SU-DHL-6 (cell line): ENCODE measurements around the gene KRT38.

Source experiments
- H2AFZ ChIP-seq: fragments of 200-600 bp; sonication (generic); 2 replicates; pipeline ENCODE4 v1.6.1; 2014; ENCODE audit warnings: low read depth, mild to moderate bottlenecking, moderate library complexity, mixed read lengths, antibody characterized with exemption, low read length; ENCODE audit not compliant: severe bottlenecking
- H3F3A ChIP-seq: fragments of 200-600 bp; shearing (Covaris generic); 2 replicates; pipeline ENCODE4 v1.6.0; 2016; ENCODE audit warnings: antibody characterized with exemption, mild to moderate bottlenecking; ENCODE audit not compliant: insufficient read depth
- H3K27ac ChIP-seq: fragments of 200-600 bp; sonication (generic); 2 replicates; pipeline ENCODE4 v1.5.1; 2016; ENCODE audit warnings: low read depth, mild to moderate bottlenecking, low read length, moderate library complexity, mixed read lengths
- H3K27me3 ChIP-seq: fragments of 200-600 bp; sonication (generic), shearing (Covaris generic); 2 replicates; pipeline ENCODE4 v1.6.0; 2014; ENCODE audit warnings: mild to moderate bottlenecking, low read length
- H3K36me3 ChIP-seq: fragments of 200-600 bp; sonication (generic); 2 replicates; pipeline ENCODE4 v1.6.1; 2014; ENCODE audit warnings: mild to moderate bottlenecking, low read length, mixed read lengths
- H3K4me2 ChIP-seq: fragments of 300-600, 200-600 bp; shearing (Covaris generic), sonication (generic); 2 replicates; pipeline ENCODE4 v1.6.0; 2014; ENCODE audit warnings: low read length, low read depth, mild to moderate bottlenecking; ENCODE audit not compliant: poor library complexity, severe bottlenecking
- H3K4me3 ChIP-seq: fragments of 200-600 bp; sonication (generic); 2 replicates; pipeline ENCODE4 v1.5.1; 2014; ENCODE audit warnings: antibody characterized with exemption, low read length, mild to moderate bottlenecking, mixed read lengths; ENCODE audit not compliant: insufficient read depth, poor library complexity, severe bottlenecking
- H3K79me2 ChIP-seq: fragments of 200-600 bp; sonication (generic); 2 replicates; pipeline ENCODE4 v1.6.1; 2014; ENCODE audit warnings: mild to moderate bottlenecking, low read length, moderate library complexity; ENCODE audit not compliant: insufficient read depth
- H3K9ac ChIP-seq: fragments of 200-600 bp; sonication (generic); 2 replicates; pipeline ENCODE4 v1.7.0; 2014; ENCODE audit warnings: mild to moderate bottlenecking, low read length
- H3K9me2 ChIP-seq: fragments of 200-600 bp; sonication (generic); replicated peaks from 2 replicates; pipeline ENCODE4 v1.6.1; 2014; ENCODE audit warnings: low read length; ENCODE audit not compliant: insufficient read depth
- H3K9me3 ChIP-seq: fragments of 200-600 bp; sonication (generic); 2 replicates; pipeline ENCODE4 v1.6.1; 2014; ENCODE audit warnings: low read length, mixed read lengths; ENCODE audit not compliant: insufficient read depth
- H4K20me1 ChIP-seq: fragments of 200-600 bp; sonication (generic); 2 replicates; pipeline ENCODE4 v1.6.1; 2014; ENCODE audit warnings: low read depth, mild to moderate bottlenecking, antibody characterized with exemption, low read length, moderate library complexity, mixed read lengths
- CTCF ChIP-seq: fragments of 200-600 bp; sonication (generic); IDR thresholded peaks from one replicate; pipeline ENCODE4 v1.5.1; 2017; ENCODE audit warnings: antibody characterized with exemption, mild to moderate bottlenecking, low read length, moderate library complexity; ENCODE audit not compliant: insufficient read depth, poor library complexity, severe bottlenecking
- EZH2phosphoT487 ChIP-seq: fragments of 200-600 bp; sonication (generic), shearing (Covaris generic); conservative IDR thresholded peaks from 2 replicates; pipeline ENCODE4 v1.6.1; 2018; ENCODE audit warnings: mild to moderate bottlenecking, antibody characterized with exemption, low read length, moderate library complexity, mixed read lengths

KRT38 gene

DNA sequence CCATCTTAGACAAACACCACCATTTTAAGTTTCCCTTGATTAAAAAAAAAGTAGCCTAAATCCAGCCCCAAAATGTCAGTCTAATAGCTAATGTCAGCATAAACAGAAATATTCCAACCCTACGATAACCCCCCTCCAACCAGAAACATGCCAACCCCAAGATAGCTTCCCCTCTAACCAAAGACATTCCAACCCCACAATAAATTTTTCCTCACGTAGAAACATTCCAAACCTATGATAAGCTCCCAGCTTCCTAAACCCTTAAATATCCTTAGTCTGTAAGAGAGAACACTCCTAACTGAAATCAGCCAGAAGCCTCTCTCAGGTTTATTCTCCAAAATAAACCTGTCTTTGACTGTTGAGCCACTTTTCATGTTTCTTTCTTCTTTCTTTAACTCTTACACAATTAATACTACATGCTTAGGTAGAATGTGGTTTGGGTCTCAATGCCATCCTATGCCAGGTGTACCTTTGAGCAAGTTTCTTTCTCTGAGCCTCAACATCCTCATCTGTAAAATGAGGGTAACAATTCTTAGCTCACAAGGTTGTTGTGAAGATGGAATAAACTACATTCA, 10.5 kb upstream of the KRT38 start:
- Histone ChIP-seq H4K20me1 (no peaks in the 10 kb centered on the region), H3K9me3 (no peaks in the 10 kb centered on the region), H3K4me2 (no peak overlapping the region), H3K36me3 (no peaks in the 10 kb centered on the region), H3K9ac (no peak overlapping the region), H3K79me2 (no peaks in the 10 kb centered on the region), H2AFZ (no peak overlapping the region), H3K4me3 (no peak overlapping the region), H3K27me3 (no peaks in the 10 kb centered on the region), H3K9me2 (no peaks in the 10 kb centered on the region), H3K27ac (no peak overlapping the region), H3F3A (no peaks in the 10 kb centered on the region)
- TF ChIP-seq CTCF: no peak
- TF ChIP-seq EZH2phosphoT487: no peak

DNA sequence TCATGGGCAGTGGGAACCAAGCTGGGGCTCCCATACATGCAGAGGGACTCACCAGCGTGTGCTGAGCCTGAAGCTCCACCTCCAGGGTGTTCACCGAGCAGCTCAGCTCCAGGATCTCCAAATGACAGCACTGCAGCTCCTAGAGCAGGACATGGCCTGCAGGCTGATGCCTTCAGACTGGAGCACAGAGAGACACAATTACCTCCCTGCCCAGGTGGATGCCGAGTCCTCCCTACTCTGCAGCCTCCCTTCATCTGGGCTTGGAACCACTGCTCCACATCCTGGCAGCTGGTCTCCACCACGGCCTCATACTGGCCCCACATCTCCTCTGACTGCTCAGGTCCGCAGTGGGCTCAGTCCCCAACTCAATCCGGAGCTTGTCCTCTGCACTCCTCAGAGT, 8.2 kb upstream of the KRT38 start:
- Histone ChIP-seq H3K27me3 (no peaks in the 10 kb centered on the region), H3F3A (no peaks in the 10 kb centered on the region), H4K20me1 (no peaks in the 10 kb centered on the region), H2AFZ (no peak overlapping the region), H3K79me2 (no peaks in the 10 kb centered on the region), H3K36me3 (no peaks in the 10 kb centered on the region), H3K4me3 (no peak overlapping the region), H3K9ac (no peak overlapping the region), H3K9me2 (no peaks in the 10 kb centered on the region), H3K27ac (no peak overlapping the region), H3K4me2 (no peak overlapping the region), H3K9me3 (no peaks in the 10 kb centered on the region)
- TF ChIP-seq EZH2phosphoT487: no peak
- TF ChIP-seq CTCF: no peak

DNA sequence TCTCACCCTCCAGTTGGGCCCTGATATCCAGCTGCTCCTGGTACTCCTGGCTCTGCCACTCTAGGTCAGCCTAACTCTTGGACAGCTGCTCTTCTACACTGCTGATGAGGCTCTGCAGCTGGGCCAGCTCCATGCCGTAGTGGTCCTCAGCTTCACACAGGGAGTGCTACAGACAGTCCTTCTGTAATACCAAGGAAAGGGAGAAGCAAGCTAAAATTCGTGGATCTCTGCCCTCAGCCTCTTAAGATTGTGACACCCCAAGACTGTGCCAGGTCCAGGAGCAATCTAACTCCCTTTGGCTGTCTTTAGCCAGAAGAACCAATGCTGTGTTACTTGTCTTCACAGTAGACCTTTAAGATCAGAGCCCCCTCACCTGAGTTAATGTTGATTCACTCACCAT, 7.7 kb upstream of the KRT38 start:
- Histone ChIP-seq H3K9me3 (no peaks in the 10 kb centered on the region), H3K9ac (no peak overlapping the region), H4K20me1 (no peaks in the 10 kb centered on the region), H3K79me2 (no peaks in the 10 kb centered on the region), H3K27ac (no peak overlapping the region), H2AFZ (no peak overlapping the region), H3K27me3 (no peaks in the 10 kb centered on the region), H3K9me2 (no peaks in the 10 kb centered on the region), H3K4me2 (no peak overlapping the region), H3F3A (no peaks in the 10 kb centered on the region), H3K4me3 (no peak overlapping the region), H3K36me3 (no peaks in the 10 kb centered on the region)
- no peak for TF ChIP-seq EZH2phosphoT487
- TF ChIP-seq CTCF: no peak

DNA sequence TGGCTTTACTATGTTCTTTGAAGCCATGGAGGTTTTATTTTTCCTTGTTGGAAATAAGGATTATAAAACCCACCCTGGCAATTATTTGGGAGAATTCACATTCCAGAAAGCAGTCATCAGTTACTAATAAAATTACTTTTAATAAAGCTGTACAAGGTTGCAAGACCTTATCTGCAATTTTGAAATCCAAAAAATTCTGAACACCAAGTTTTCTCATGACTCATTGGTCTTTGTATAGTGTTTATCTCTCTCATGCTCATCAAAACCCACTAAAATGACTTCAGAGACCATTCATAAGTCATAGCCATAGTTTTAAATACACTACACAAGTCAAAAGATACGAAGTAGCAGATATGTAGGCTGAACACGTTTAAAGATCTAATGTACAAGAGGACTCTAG, 6.0 kb upstream of the KRT38 start:
- Histone ChIP-seq H2AFZ (no peak overlapping the region), H3K27me3 (no peaks in the 10 kb centered on the region), H3K4me3 (no peak overlapping the region), H3K9me3 (no peaks in the 10 kb centered on the region), H3K36me3 (no peaks in the 10 kb centered on the region), H4K20me1 (no peaks in the 10 kb centered on the region), H3K27ac (no peak overlapping the region), H3K9me2 (no peaks in the 10 kb centered on the region), H3K9ac (no peak overlapping the region), H3K79me2 (no peaks in the 10 kb centered on the region), H3K4me2 (no peak overlapping the region), H3F3A (no peaks in the 10 kb centered on the region)
- no peak for TF ChIP-seq CTCF
- TF ChIP-seq EZH2phosphoT487: no peak
